Measurements from ENCODE around the gene CHIT1. TPM values are rescaled to one million over a fixed set of nuclear protein-coding genes. Genes with fewer than 3 reads are reported as not detected.

Gene CHIT1
- total RNA-seq, 2 donors from 2014 or later = 0.30 TPM; not detected in 1

- intact Hi-C loops (cut with DNase I) = no loop called here
- H3K4me3 ChIP-seq = no peak overlapping the region
- no peaks in the 10 kb centered on the region for H3K27me3 ChIP-seq
- no peaks in the 10 kb centered on the region for H3K36me3 ChIP-seq
- TF ChIP-seq CTCF (IDR thresholded peaks at IDR 0.05) = no peak
- no peaks in the 10 kb centered on the region for H3K9me3 ChIP-seq
- DNase-seq = no peak
- no peak overlapping the region for H3K27ac ChIP-seq
- H3K4me1 ChIP-seq = no peaks in the 10 kb centered on the region
- no peak overlapping the region for H3K9ac ChIP-seq (ENCODE audit: low read depth in 2 of 2, low read length in 2 of 2)
Measured at GRCh38 chr1:203179667-203180005, 49.8 kb downstream of the CHIT1 start.

- Histone ChIP-seq H3K27ac (no peak overlapping the region), H3K27me3 (no peaks in the 10 kb centered on the region)
Measured at GRCh38 chr1:203178821-203179666, 50.4 kb downstream of the CHIT1 start.

GRCh38 chr1:203178083-203178482 is 51.4 kb downstream of the CHIT1 start:
- Histone ChIP-seq H3K27ac (no peak overlapping the region), H3K9ac (ENCODE audit: low read depth in 2 of 2, low read length in 2 of 2) (no peak overlapping the region), H3K4me3 (no peak overlapping the region), H3K4me1 (no peaks in the 10 kb centered on the region), H3K9me3 (no peaks in the 10 kb centered on the region), H3K27me3 (no peaks in the 10 kb centered on the region), H3K36me3 (no peaks in the 10 kb centered on the region)
- no peak for DNase-seq
- intact Hi-C loops (cut with DNase I) = no loop called here
- TF ChIP-seq CTCF (IDR thresholded peaks at IDR 0.05) = no peak

More at GRCh38 chr1:203178821-203179666, 50.4 kb downstream of the CHIT1 start:
- DNase-seq = no peak
- H3K4me1 ChIP-seq = no peaks in the 10 kb centered on the region
- intact Hi-C loops (cut with DNase I) = no loop called here
- H3K36me3 ChIP-seq = no peaks in the 10 kb centered on the region
- no peak for TF ChIP-seq CTCF (IDR thresholded peaks at IDR 0.05)
- no peak overlapping the region for H3K4me3 ChIP-seq
- no peaks in the 10 kb centered on the region for H3K9me3 ChIP-seq
- H3K9ac ChIP-seq (ENCODE audit: low read depth in 2 of 2, low read length in 2 of 2) = no peak overlapping the region

- DNase-seq = no peak
- no peaks in the 10 kb centered on the region for H3K36me3 ChIP-seq
- no peak overlapping the region for H3K4me3 ChIP-seq
- no peak for TF ChIP-seq CTCF (IDR thresholded peaks at IDR 0.05)
- H3K9me3 ChIP-seq = no peaks in the 10 kb centered on the region
- no peaks in the 10 kb centered on the region for H3K4me1 ChIP-seq
- H3K27ac ChIP-seq = no peak overlapping the region
- no peak overlapping the region for H3K9ac ChIP-seq (ENCODE audit: low read depth in 2 of 2, low read length in 2 of 2)
- H3K27me3 ChIP-seq = no peaks in the 10 kb centered on the region
- intact Hi-C loops (cut with DNase I) = no loop called here
Measured at GRCh38 chr1:203177470-203178039, 51.9 kb downstream of the CHIT1 start.

- intact Hi-C loops (cut with DNase I) = no loop called here
Measured at GRCh38 chr1:203177036-203177405, 52.5 kb downstream of the CHIT1 start.

More at GRCh38 chr1:203177036-203177405, 52.5 kb downstream of the CHIT1 start:
- no peak for TF ChIP-seq CTCF (IDR thresholded peaks at IDR 0.05)
- no peaks in the 10 kb centered on the region for H3K36me3 ChIP-seq
- H3K27me3 ChIP-seq = no peaks in the 10 kb centered on the region
- H3K27ac ChIP-seq = no peak overlapping the region
- H3K4me1 ChIP-seq = no peaks in the 10 kb centered on the region
- no peaks in the 10 kb centered on the region for H3K9me3 ChIP-seq
- DNase-seq = no peak
- H3K9ac ChIP-seq (ENCODE audit: low read depth in 2 of 2, low read length in 2 of 2) = no peak overlapping the region
- no peak overlapping the region for H3K4me3 ChIP-seq

All from colonic mucosa (tissue), 4 donors.